ENCODE results near the gene MUCL3.

MUCL3 gene

DNA sequence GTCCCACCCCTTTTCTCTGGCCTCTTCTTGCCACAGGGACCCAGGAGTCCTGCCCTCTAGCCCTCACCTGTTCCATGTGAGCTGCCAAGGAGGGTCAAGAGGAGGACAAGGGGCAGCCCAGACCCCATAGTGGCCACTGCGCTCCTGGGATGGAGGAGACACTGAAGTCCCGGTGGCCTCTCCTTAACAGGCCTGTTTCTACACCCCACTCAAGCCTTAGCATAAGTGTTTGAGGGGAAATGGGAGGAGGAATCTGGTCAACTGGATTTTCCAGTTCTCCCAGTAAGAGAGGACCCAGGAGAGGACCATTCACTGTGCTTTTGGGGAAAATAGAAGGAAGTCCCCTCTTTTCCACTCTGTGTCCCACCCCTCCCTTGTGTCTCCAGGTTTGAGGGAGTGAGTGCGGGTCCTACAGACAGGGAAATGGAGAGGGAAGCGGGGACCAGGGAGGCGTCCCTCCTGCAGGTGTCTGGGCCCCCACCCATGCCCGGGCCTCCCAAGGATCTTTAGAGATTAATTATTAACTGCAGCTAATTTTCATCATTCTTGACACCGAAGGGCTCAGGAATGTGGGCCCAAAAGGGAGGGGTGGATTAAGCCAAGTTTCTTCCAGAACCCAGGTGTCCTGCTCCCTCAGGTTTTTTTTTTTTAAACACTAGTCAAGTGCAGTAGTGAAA lies 8.7 kb upstream of the MUCL3 start, which contains the start of gene SFTA2:
TSS of gene SFTA2 (minus strand) at position 202 of the 677 bp plus-strand sequence. CDS start at position 128, 74 bp downstream.
- H3K79me2 ChIP-seq, result no peaks in the 10 kb centered on the region
- H3K4me2 ChIP-seq (ENCODE audit: low read length), result no peak within 1 kb of the TSS
- no peak within 1 kb of the TSS for H3K4me3 ChIP-seq (ENCODE audit: low read depth, low read length)
- TF ChIP-seq, protein P1, sequence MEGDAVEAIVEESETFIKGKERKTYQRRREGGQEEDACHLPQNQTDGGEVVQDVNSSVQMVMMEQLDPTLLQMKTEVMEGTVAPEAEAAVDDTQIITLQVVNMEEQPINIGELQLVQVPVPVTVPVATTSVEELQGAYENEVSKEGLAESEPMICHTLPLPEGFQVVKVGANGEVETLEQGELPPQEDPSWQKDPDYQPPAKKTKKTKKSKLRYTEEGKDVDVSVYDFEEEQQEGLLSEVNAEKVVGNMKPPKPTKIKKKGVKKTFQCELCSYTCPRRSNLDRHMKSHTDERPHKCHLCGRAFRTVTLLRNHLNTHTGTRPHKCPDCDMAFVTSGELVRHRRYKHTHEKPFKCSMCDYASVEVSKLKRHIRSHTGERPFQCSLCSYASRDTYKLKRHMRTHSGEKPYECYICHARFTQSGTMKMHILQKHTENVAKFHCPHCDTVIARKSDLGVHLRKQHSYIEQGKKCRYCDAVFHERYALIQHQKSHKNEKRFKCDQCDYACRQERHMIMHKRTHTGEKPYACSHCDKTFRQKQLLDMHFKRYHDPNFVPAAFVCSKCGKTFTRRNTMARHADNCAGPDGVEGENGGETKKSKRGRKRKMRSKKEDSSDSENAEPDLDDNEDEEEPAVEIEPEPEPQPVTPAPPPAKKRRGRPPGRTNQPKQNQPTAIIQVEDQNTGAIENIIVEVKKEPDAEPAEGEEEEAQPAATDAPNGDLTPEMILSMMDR (IDR thresholded peaks at IDR 0.05), result no peak
- no peaks in the 10 kb centered on the region for H3K4me1 ChIP-seq
- H3K36me3 ChIP-seq (ENCODE audit: control insufficient read depth, insufficient read depth, low read length), result no peaks in the 10 kb centered on the region
- H3K27me3 ChIP-seq (ENCODE audit: control insufficient read depth, insufficient read depth, low read length), result no peaks in the 10 kb centered on the region
- H3K9ac ChIP-seq, result no peak within 1 kb of the TSS
- no peaks in the 10 kb centered on the region for H3K9me3 ChIP-seq (ENCODE audit: control insufficient read depth, low read length)
- H2AFZ ChIP-seq, result no peak within 1 kb of the TSS
- H3K27ac ChIP-seq, result no peak within 1 kb of the TSS

- no peaks in the 10 kb centered on the region for H3K36me3 ChIP-seq (ENCODE audit: control insufficient read depth, insufficient read depth, low read length)
- no peaks in the 10 kb centered on the region for H3K27me3 ChIP-seq (ENCODE audit: control insufficient read depth, insufficient read depth, low read length)
- no peak overlapping the region for H3K9ac ChIP-seq
- no peak overlapping the region for H2AFZ ChIP-seq
- H3K4me3 ChIP-seq (ENCODE audit: low read depth, low read length), result no peak overlapping the region
- H3K9me3 ChIP-seq (ENCODE audit: control insufficient read depth, low read length), result no peaks in the 10 kb centered on the region
- no peak overlapping the region for H3K4me2 ChIP-seq (ENCODE audit: low read length)
- TF ChIP-seq, protein P1 (IDR thresholded peaks at IDR 0.05), result no peak
- no peaks in the 10 kb centered on the region for H3K4me1 ChIP-seq
- no peak overlapping the region for H3K27ac ChIP-seq
- no peaks in the 10 kb centered on the region for H3K79me2 ChIP-seq
Observed at GRCh38 chr6:30932665-30933365, 8.0 kb upstream of the MUCL3 start.

DNA sequence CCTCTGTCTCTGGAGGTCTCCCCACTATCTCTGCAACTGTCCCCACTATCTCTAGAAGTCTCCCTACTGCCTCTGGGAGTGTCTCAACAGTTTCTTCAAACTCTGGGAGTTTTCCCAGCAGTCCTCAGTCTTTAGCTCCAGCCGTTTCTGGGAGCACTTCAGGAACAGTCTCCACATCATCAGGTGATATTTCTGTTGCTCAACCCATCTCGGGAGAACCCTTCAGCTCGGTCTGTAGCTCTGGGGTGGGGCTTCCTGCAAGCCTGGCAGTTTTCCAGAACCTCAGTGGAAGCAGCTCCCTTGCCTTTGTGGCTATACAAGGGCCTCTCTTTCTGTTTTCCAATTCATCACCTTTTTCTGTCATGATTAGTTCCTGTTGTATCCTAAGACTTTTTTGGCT lies 5.8 kb upstream of the MUCL3 start:
- no peaks in the 10 kb centered on the region for H3K79me2 ChIP-seq
- H3K4me3 ChIP-seq (ENCODE audit: low read depth, low read length), result no peak overlapping the region
- H3K9ac ChIP-seq, result no peak overlapping the region
- no peaks in the 10 kb centered on the region for H3K4me1 ChIP-seq
- no peaks in the 10 kb centered on the region for H3K36me3 ChIP-seq (ENCODE audit: control insufficient read depth, insufficient read depth, low read length)
- TF ChIP-seq, protein P1 (IDR thresholded peaks at IDR 0.05), result no peak
- H2AFZ ChIP-seq, result no peak overlapping the region
- no peak overlapping the region for H3K4me2 ChIP-seq (ENCODE audit: low read length)
- H3K9me3 ChIP-seq (ENCODE audit: control insufficient read depth, low read length), result no peaks in the 10 kb centered on the region
- H3K27me3 ChIP-seq (ENCODE audit: control insufficient read depth, insufficient read depth, low read length), result no peaks in the 10 kb centered on the region
- no peak overlapping the region for H3K27ac ChIP-seq

DNA sequence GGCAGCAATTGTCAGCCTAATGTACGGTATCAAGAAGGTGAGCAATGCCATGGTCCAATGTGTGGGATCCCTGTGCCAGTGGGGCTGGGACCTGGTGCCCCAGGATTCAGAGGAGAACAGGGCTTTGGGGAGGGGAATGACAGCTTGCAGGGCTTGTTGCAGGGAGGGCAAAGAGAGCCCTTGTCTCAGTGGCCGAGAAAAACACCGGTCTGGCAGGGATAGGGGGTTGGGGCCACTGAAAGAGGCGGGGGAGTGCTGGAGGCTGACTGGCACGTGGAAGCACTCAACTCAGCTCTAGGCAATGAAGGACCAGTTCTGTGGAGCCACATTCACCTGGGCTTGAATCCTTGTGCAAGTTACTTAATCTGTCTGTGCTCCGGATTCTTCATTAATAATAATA lies 3.5 kb upstream of the MUCL3 start:
- no peaks in the 10 kb centered on the region for H3K9me3 ChIP-seq (ENCODE audit: control insufficient read depth, low read length)
- H3K27me3 ChIP-seq (ENCODE audit: control insufficient read depth, insufficient read depth, low read length), result no peaks in the 10 kb centered on the region
- H3K27ac ChIP-seq, result no peak overlapping the region
- no peak overlapping the region for H3K4me2 ChIP-seq (ENCODE audit: low read length)
- H3K36me3 ChIP-seq (ENCODE audit: control insufficient read depth, insufficient read depth, low read length), result no peaks in the 10 kb centered on the region
- H3K79me2 ChIP-seq, result no peaks in the 10 kb centered on the region
- TF ChIP-seq, protein P1 (IDR thresholded peaks at IDR 0.05), result no peak
- H3K9ac ChIP-seq, result no peak overlapping the region
- H2AFZ ChIP-seq, result no peak overlapping the region
- no peak overlapping the region for H3K4me3 ChIP-seq (ENCODE audit: low read depth, low read length)
- H3K4me1 ChIP-seq, result peaks cover 1% of the 10 kb centered on the region
